ENCODE measurements around the gene COL1A2.

The COL1A2 gene

DNA sequence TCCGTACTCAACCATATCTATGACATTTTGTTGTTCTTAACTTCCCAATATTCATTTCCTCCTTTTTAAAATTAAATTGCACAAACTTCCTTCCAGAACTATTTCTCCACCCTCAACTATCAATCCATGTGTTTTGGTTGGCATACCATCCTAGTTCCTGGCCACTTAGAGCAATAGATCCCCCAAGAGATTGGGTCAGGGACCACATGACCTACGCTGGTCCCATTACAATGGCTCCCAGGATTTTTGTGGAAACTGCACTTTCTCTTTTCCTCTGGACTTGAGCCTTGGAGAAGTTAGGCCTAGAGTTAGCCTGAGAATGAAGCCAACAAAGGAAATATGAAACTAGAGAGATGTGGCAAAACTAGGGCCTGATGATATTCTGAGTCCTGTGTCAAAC lies 59.2 kb downstream of the COL1A2 start:
- DNase-seq (ENCODE audit: low spot score), result no peak
- TF ChIP-seq, protein P1, sequence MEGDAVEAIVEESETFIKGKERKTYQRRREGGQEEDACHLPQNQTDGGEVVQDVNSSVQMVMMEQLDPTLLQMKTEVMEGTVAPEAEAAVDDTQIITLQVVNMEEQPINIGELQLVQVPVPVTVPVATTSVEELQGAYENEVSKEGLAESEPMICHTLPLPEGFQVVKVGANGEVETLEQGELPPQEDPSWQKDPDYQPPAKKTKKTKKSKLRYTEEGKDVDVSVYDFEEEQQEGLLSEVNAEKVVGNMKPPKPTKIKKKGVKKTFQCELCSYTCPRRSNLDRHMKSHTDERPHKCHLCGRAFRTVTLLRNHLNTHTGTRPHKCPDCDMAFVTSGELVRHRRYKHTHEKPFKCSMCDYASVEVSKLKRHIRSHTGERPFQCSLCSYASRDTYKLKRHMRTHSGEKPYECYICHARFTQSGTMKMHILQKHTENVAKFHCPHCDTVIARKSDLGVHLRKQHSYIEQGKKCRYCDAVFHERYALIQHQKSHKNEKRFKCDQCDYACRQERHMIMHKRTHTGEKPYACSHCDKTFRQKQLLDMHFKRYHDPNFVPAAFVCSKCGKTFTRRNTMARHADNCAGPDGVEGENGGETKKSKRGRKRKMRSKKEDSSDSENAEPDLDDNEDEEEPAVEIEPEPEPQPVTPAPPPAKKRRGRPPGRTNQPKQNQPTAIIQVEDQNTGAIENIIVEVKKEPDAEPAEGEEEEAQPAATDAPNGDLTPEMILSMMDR (IDR thresholded peaks at IDR 0.05; ENCODE audit: borderline replicate concordance, control extremely low read depth, extremely low read depth, insufficient read depth, missing control alignments), result no peak
- in situ Hi-C loops (cut with MboI; ENCODE audit: low sequenced_read_pairs, unreplicated experiment), result loop anchor here (25.0 kb wide), 1 partner anchor 1033 kb away; the partner anchor contains the start of gene ASB4

GRCh38 chr7:94458041-94458440 lies 63.3 kb downstream of the COL1A2 start:
- TF ChIP-seq, protein P1 (IDR thresholded peaks at IDR 0.05; ENCODE audit: borderline replicate concordance, control extremely low read depth, extremely low read depth, insufficient read depth, missing control alignments), result no peak
- DNase-seq (ENCODE audit: low spot score), result no peak
- in situ Hi-C loops (cut with MboI; ENCODE audit: low sequenced_read_pairs, unreplicated experiment), result loop anchor here (25.0 kb wide), 1 partner anchor 1029 kb away; the partner anchor contains the start of gene ASB4

GRCh38 chr7:94466516-94466915 lies 71.8 kb downstream of the COL1A2 start:
- in situ Hi-C loops (cut with MboI; ENCODE audit: low sequenced_read_pairs, unreplicated experiment), result loop anchor here (25.0 kb wide), 1 partner anchor 1021 kb away; the partner anchor contains the start of gene ASB4
- no peak for DNase-seq (ENCODE audit: low spot score)
- TF ChIP-seq, protein P1 (IDR thresholded peaks at IDR 0.05; ENCODE audit: borderline replicate concordance, control extremely low read depth, extremely low read depth, insufficient read depth, missing control alignments), result no peak

DNA sequence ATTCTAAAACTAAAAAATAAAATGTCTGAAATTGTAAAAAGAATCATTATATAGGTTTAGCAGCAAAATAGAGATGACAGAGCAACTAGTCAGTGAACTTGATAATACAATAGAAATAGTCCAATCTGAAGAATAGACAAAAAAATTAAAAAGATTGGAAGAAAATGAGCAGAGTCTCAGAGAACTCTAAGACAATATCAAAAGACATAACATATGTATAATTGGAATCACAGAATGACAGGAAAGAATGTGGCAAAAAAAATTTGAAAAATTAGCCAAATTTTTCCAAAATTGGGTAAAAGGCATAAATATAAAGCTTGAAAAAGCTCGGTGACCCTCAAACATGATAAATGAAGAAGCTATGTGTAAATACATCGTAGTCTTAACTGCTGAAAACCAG lies 76.9 kb downstream of the COL1A2 start:
- DNase-seq (ENCODE audit: low spot score), result no peak
- TF ChIP-seq, protein P1 (IDR thresholded peaks at IDR 0.05; ENCODE audit: borderline replicate concordance, control extremely low read depth, extremely low read depth, insufficient read depth, missing control alignments), result no peak
- in situ Hi-C loops (cut with MboI; ENCODE audit: low sequenced_read_pairs, unreplicated experiment), result loop anchor here (25.0 kb wide), 1 partner anchor 1016 kb away; the partner anchor contains the start of gene ASB4

DNA sequence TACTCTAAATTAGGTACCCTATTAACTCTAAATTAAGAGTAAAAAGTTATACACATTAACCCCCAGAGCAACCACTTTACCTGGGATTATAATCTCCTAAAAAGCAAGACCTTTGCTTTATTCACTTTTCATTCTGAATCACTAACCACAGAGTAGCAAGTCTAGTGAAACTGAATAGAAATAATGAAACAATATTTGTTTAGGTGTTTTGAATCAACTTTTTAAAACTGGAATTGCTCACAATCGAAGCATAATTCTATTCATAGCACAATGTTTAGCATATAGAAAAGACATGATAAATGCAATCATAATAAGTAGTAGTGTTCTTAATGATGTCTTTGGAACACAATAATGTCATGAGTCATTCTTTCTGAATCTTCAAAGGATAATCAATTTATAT lies 77.9 kb downstream of the COL1A2 start:
- TF ChIP-seq, protein P1 (IDR thresholded peaks at IDR 0.05; ENCODE audit: borderline replicate concordance, control extremely low read depth, extremely low read depth, insufficient read depth, missing control alignments), result no peak
- no peak for DNase-seq (ENCODE audit: low spot score)
- in situ Hi-C loops (cut with MboI; ENCODE audit: low sequenced_read_pairs, unreplicated experiment), result loop anchor here (25.0 kb wide), 1 partner anchor 1015 kb away; the partner anchor contains the start of gene ASB4

GRCh38 chr7:94476251-94476840 lies 81.7 kb downstream of the COL1A2 start:
- TF ChIP-seq, protein P1 (IDR thresholded peaks at IDR 0.05; ENCODE audit: borderline replicate concordance, control extremely low read depth, extremely low read depth, insufficient read depth, missing control alignments), result no peak
- in situ Hi-C loops (cut with MboI; ENCODE audit: low sequenced_read_pairs, unreplicated experiment), result no loop called here
- no peak for DNase-seq (ENCODE audit: low spot score)

All from GM13976 (cell line).